Epithelial cell of prostate (primary cell): ENCODE results near the gene MTFR1L.
"Not testable (repeated sequence)": the region's sequence is repeated elsewhere in the genome, so short reads cannot be mapped to it uniquely, and the experiment has no call there.

ENCODE experiments used
- DNase-seq: peaks from one replicate; pipeline ENCODE4 v3.0.0-alpha.2; 2011; ENCODE audit warnings: low read depth, low spot score
- H3K27ac ChIP-seq: fragments of 450-650 bp; 2 replicates; pipeline ENCODE4 v1.5.1; 2017; ENCODE audit warnings: mild to moderate bottlenecking

The MTFR1L gene

GRCh38 chr1:25820247-25821111 is 725 bp downstream of the MTFR1L start:
- DNase-seq = peak; percentile 43
- peak overlapping the region; percentile 90 for H3K27ac ChIP-seq

DNA sequence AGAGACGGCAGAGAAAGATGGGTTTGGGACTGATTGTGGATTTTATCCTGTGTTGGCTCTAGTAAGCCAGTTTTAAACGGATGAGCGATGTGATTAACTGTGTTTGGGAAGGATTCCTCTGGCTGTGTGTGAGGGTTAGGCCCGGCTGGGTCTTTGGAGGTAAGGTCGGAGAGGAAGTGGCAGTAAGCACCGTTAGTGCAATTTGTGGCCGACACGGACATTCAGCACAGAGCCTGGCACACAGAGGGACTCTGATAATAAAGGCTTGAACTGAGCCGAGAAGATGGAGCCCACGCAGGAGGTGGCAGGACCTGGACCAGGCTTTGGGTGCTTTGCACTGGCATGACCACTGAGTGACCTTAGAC is 1.3 kb downstream of the MTFR1L start:
- peak overlapping the region; percentile 90 for H3K27ac ChIP-seq
- DNase-seq = no peak

DNA sequence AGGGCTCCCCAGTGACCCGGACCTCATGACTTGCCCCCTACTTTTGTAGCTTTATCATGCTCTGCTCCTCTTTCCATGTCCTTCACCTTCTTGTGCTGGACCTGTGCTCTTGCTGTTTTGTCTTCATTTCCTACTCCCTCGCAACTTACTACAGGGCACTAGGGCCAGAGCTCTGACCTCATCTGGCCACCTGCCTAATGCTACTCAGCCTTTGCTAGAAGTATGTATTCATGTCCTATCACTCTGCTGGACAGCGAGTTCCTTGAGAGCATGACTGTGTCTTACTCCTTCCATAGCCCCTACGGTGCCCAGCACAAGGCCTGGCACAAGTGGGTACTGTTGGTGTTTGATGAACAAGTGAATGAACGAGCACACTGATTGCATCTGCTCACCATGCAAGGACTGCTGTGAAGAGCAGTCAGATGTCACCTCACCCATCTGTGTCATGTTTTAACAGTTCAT is 1.9 kb downstream of the MTFR1L start:
- no peak for DNase-seq
- no peak overlapping the region for H3K27ac ChIP-seq

GRCh38 chr1:25825605-25826004 is 5.9 kb downstream of the MTFR1L start:
- DNase-seq = no peak
- no peak overlapping the region for H3K27ac ChIP-seq

DNA sequence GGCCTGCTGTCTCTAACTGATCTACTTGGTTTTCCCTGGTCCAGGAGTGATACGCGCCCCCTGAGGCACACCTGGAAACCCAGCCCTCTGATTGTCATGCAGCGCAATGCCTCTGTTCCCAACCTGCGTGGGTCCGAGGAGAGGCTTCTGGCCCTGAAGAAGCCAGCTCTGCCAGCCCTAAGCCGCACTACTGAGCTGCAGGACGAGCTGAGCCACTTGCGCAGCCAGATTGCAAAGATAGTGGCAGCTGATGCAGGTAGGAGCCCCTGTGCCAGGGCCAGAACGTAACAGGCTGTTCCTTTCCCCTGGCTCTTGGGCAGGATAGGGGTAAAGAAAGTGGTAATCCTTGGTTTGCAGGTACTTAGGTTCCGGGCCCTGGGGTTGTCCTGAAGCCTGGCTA is 6.8 kb downstream of the MTFR1L start:
- no peak overlapping the region for H3K27ac ChIP-seq
- no peak for DNase-seq

- H3K27ac ChIP-seq = no peak overlapping the region
- no peak for DNase-seq
Measured at GRCh38 chr1:25828491-25828890, 8.7 kb downstream of the MTFR1L start.

DNA sequence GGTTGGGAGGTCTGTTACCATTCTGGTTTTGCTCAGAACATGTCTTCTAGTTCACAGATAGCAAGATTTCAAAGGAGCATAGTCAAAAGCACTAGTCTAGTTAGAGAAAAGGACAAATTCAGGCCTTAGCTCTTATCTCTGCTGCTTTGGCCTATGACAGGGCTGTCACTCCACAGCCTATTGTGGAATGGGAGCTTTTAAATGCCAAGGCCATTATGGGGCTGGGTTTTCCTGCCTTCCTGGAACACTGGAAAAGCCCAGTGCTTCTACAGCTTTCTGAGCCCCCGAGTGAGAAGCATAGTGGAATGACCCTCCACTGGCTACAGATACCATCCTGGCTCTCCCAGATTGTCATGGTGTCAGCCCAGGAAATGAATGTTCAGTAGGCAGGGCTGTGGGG is 9.3 kb downstream of the MTFR1L start:
- no peak overlapping the region for H3K27ac ChIP-seq
- no peak for DNase-seq

DNA sequence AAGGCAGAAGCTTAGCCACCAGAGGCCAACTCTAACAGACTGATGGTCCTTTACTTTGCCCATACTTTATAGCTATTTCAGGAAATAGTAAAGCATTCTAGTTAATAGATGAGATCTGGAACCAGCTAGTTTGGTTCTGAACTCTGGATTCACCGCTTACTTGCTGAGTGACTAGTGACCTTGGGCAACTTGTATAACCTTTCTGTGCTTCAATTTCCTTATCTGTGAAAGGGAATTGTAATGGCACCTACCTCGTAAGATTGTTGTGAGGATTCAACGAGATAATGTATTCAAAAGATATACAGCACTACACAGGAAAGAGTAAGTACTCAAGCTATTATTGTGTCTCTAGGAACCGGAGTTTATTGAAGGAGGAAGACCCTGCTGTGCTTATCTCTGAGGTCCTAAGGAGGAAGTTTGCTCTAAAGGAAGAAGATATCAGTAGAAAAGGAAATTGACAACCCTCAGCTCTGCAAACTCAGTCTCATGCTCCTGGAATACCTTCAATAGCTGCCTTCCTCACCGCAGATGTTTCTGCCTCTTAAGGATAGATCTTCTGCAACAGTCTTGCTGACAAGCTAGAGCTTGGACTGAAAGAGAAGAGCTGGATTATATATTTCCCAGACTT is 11.9 kb downstream of the MTFR1L start:
- no peak for DNase-seq

GRCh38 chr1:25832336-25833037 is 12.7 kb downstream of the MTFR1L start:
- H3K27ac ChIP-seq = no peak overlapping the region
- no peak for DNase-seq

More for the DNA sequence above, 11.9 kb downstream of the MTFR1L start:
- H3K27ac ChIP-seq = no peak overlapping the region

DNA sequence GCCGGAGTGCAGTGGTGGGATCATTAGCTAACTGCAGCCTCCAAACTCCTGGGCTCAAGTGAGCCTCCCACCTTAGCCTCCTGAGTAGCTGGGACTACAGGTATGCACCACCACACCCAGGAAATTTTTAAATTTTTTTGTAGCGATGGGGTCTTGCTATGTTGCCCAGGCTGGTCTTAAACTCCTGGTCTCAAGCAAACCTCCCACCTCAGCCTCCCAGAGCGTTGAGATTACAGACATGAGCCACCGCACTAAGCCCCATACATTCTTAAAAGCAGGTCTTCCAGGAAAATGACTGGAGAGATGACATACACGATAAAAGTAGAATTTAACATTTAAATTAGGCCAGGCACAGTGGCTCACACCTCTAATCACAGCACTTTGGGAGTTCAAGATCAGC is 13.4 kb downstream of the MTFR1L start:
- H3K27ac ChIP-seq = no peak overlapping the region
- DNase-seq = no peak

DNA sequence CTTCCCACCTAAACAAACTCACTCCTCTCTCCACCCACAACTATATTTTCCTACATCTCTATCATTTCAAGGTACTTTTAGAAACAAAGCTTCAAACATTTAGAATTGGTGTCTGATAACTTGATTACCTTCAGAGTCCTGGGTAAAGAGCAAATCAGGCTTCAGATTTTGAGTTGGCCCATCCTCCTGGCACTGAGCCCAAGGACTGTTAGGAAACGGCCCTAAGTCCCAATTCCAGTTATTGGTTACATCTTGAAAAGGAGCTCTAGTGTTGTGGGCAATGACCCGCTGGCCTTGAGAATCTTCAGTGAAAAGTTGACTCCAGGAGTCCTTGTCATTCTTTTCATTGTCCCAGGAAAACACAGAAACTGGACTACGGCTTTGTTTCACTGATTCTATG is 15.1 kb downstream of the MTFR1L start:
- no peak for DNase-seq
- H3K27ac ChIP-seq = no peak overlapping the region

DNA sequence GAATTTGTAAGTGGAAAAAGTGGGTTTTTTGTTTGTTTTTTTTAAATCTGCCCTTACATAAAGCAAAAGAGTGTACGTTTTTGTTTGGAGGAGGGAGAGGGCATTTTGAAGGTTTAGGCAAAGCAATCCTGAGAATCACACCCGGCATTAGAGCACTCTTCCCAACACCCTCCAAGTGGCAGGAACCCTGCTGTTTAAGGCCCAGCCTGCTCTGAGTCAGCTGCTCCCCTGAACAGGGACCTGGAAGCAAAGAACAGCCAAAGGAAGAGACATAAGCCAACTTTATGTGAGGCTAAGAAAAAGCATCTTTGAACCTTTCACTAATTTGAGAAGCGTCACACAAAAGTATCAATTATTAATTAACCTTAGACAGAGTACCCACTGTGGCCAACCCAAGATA is 16.9 kb downstream of the MTFR1L start:
- DNase-seq = no peak
- no peak overlapping the region for H3K27ac ChIP-seq

GRCh38 chr1:25837262-25837875 is 17.6 kb downstream of the MTFR1L start:
- no peak for DNase-seq
- no peak overlapping the region for H3K27ac ChIP-seq

GRCh38 chr1:25839808-25840207 is 20.1 kb downstream of the MTFR1L start:
- not testable (repeated sequence) for H3K27ac ChIP-seq, DNase-seq

- no peak overlapping the region for H3K27ac ChIP-seq
- DNase-seq = no peak
Measured at GRCh38 chr1:25843483-25843882, 23.7 kb downstream of the MTFR1L start.

- H3K27ac ChIP-seq = no peak overlapping the region
- no peak for DNase-seq
Measured at GRCh38 chr1:25844536-25845337, 25.0 kb downstream of the MTFR1L start.

DNA sequence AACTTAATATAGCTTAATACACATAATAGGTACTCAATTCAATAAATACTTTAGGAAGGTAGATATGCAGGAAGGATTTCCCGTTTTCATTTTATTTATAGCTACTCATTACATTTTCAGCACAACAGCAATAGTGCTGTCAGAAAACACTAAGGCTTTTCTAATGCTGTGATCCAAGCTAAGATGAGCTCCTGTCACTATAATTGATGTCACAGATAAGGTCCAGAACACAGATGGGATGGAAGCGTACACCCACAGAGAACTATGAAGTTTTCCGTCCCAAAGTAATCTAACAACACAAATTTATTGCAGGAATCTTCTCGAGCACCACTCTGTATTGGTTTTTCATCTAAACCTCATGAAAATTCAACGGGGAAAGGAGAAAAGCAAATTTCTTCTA is 25.9 kb downstream of the MTFR1L start:
- H3K27ac ChIP-seq = no peak overlapping the region
- no peak for DNase-seq

GRCh38 chr1:25847929-25848328 is 28.2 kb downstream of the MTFR1L start:
- H3K27ac ChIP-seq = no peak overlapping the region
- no peak for DNase-seq

DNA sequence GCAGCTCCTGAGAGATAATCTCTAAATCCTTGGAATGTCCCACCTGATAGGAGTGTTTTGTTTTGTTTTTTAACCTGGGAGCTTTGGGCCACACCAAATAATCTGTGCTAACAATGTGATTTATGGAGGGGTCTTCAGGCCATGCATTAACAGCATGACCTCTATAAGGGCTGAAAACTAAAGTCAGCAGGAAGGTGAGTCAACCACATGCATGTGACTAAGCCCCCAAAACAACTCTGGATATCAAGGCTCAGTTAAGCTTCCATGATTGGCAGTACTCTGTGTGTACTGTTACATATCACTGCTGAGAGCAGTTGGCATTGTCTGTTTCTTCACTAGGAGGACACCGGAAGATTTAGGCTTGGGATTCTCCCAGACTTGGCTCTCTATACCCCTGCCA is 28.8 kb downstream of the MTFR1L start:
- no peak for DNase-seq

GRCh38 chr1:25854554-25854953 is 34.8 kb downstream of the MTFR1L start:
- DNase-seq = no peak
- H3K27ac ChIP-seq = no peak overlapping the region

More for the DNA sequence above, 28.8 kb downstream of the MTFR1L start:
- H3K27ac ChIP-seq = no peak overlapping the region
